ENCODE results near the gene PDS5A.
"Not testable (repeated sequence)": the region's sequence is repeated elsewhere in the genome, so short reads cannot be mapped to it uniquely, and the experiment has no call there.

PDS5A gene

DNA sequence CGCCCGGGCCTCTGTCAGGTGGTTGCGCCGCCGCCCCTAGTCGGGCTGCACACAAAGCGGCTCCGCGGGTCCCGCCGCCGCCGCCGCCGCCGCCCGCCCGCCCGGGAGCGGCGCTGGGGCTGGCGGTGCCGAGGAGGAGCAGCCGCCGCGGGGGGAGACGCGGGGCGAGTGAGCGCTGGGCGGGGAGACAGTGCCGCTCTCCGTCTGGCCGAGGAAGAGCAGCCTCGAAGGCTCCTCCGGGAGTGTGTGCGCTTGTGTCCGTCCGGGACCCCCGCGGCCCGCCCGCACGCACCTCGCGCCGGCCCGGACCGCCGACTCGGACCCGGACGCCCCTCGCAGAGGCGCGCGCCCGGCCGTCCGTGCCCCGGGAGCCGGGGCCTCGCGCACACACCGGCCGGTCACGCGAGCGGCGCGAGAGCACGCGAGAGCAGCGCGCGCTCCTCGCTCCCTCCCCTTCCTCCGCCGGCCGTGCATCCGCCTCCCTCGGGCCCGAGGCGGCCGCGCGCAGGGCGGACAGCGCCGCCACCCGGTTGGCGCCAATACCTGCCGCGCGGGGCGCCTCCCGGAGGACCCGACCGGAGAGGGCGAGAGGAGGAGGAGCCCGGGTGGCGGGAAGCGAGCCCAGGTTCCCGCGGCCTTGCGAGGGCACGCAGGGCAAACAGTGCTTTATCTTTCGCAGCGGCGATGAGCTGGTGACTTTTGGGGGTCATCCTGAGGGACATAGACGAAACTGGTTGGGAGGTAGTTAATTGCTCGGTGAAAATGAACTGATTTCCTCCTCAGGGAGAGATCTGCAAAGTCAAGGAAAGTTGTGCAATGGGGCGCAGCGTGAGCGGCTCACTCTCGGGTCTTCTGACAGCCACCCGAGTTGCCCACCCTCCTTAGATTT lies at the start of gene PDS5A:
PDS5A (minus strand) TSS at position 423 of the 889 bp plus-strand sequence. CDS start 1,334 bp downstream, outside the sequence.
- intact Hi-C loops (cut with DNase I; ENCODE audit: low total_unique reads), result loop anchor here (1.0 to 5.0 kb wide), 2 partner anchors 279 to 505 kb away; partner anchors contain the start of gene UBE2K
- Histone ChIP-seq H3K9me3 (no peaks in the 10 kb centered on the region), H3K36me3 (peaks cover 0 to 25% (median 6%) of the 10 kb centered on the region in 3 donors), H3K27me3 (no peaks in the 10 kb centered on the region), H3K27ac (peak within 1 kb of the TSS; percentile 90 to 96), H3K4me3 (peak within 1 kb of the TSS; percentile 80 to 97), H3K4me1 (peaks cover 0 to 18% (median 11%) of the 10 kb centered on the region in 4 donors)
- TF ChIP-seq, protein P1, sequence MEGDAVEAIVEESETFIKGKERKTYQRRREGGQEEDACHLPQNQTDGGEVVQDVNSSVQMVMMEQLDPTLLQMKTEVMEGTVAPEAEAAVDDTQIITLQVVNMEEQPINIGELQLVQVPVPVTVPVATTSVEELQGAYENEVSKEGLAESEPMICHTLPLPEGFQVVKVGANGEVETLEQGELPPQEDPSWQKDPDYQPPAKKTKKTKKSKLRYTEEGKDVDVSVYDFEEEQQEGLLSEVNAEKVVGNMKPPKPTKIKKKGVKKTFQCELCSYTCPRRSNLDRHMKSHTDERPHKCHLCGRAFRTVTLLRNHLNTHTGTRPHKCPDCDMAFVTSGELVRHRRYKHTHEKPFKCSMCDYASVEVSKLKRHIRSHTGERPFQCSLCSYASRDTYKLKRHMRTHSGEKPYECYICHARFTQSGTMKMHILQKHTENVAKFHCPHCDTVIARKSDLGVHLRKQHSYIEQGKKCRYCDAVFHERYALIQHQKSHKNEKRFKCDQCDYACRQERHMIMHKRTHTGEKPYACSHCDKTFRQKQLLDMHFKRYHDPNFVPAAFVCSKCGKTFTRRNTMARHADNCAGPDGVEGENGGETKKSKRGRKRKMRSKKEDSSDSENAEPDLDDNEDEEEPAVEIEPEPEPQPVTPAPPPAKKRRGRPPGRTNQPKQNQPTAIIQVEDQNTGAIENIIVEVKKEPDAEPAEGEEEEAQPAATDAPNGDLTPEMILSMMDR (IDR thresholded peaks at IDR 0.05), result peak; percentile 77 to 91
- peak; percentile 74 to 92 for DNase-seq

DNA sequence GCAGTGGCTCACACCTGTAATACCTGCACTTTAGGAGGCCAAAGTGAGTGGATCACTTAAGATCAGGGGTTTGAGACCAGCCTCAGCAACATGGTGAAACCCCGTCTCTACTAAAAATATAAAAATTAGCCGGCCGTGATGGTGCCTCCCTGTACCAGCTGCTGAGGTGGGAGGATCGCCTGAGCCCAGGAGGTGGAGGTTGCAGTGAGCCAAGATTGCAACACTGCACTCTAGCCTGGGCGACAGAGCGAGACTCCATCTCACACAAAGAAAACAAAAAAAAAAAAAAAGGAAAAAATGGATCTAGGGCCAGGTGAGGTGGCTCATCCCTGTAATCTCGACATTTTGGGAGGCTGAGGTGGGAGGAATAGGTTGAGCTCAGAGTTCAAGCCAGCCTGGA lies 46.3 kb upstream of the PDS5A start:
- H3K27me3 ChIP-seq; H3K27ac ChIP-seq; H3K9me3 ChIP-seq; H3K36me3 ChIP-seq; H3K4me3 ChIP-seq; intact Hi-C loops (cut with DNase I; ENCODE audit: low total_unique reads); H3K4me1 ChIP-seq; DNase-seq: not testable (repeated sequence)

DNA sequence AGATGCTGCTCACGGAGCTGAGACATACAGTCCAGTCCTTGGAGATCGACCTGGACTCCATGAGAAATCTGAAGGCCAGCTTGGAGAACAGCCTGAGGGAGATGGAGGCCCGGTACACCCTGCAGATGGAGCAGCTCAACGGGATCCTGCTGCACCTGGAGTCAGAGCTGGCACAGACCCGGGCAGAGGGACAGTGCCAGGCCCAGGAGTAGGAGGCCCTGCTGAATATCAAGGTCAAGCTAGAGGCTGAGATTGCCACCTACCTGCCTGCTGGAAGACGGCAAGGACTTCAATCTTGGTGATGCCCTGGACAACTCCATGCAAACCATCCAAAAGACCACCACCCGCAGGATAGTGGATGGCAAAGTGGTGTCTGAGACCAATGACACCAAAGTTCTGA lies 43.4 kb upstream of the PDS5A start:
- H3K4me1 ChIP-seq; DNase-seq; H3K27me3 ChIP-seq; H3K9me3 ChIP-seq; intact Hi-C loops (cut with DNase I; ENCODE audit: low total_unique reads); H3K36me3 ChIP-seq; H3K27ac ChIP-seq; H3K4me3 ChIP-seq: not testable (repeated sequence)

DNA sequence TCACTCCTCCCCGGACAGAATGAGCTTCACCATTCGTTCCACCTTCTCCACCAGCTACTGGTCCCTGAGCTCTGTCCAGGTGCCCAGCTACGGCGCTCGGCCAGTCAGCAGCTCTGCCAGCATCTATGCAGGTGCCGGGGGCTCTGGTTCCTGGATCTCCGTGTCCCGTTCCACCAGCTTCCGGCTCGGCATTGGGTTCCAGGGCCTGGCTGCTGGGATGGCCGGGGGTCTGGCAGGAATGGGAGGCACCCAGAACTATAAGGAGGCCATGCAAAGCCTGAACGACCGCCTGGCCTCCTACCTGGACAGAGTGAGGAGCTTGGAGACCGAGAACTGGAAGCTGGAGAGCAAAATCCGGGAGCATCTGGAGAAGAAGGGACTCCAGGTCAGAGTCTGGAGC lies 42.5 kb upstream of the PDS5A start:
- TF ChIP-seq, protein P1 (IDR thresholded peaks at IDR 0.05), result no peak
- no peak overlapping the region for H3K27ac ChIP-seq
- H3K27me3 ChIP-seq, result no peaks in the 10 kb centered on the region
- DNase-seq, result no peak
- intact Hi-C loops (cut with DNase I; ENCODE audit: low total_unique reads), result no loop called here
- H3K9me3 ChIP-seq, result no peaks in the 10 kb centered on the region
- H3K4me1 ChIP-seq, result no peaks in the 10 kb centered on the region
- H3K36me3 ChIP-seq, result no peaks in the 10 kb centered on the region
- no peak overlapping the region for H3K4me3 ChIP-seq

DNA sequence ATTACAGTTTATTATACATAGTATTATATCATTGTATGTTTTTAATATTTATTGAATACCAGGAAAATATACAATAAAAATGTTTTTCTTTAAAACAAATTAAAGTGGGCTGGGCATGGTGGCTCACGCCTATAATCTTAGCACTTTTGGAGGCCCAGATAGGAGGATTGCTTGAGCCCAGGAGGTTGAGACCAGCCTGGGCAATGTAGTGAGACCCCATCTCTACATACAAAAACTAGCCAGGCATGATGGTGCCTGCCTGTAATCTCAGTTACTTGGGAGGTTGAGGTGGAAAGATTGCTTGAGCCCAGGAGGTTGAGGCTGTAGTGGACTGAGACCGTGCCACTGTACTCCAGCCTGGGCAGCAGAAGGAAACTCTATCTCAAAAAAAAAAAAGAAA lies 38.3 kb upstream of the PDS5A start:
- TF ChIP-seq, protein P1 (IDR thresholded peaks at IDR 0.05), result no peak
- H3K9me3 ChIP-seq, result no peaks in the 10 kb centered on the region
- no peaks in the 10 kb centered on the region for H3K27me3 ChIP-seq
- no peak overlapping the region for H3K27ac ChIP-seq
- no peak for DNase-seq
- intact Hi-C loops (cut with DNase I; ENCODE audit: low total_unique reads), result no loop called here
- H3K4me1 ChIP-seq, result no peaks in the 10 kb centered on the region
- H3K36me3 ChIP-seq, result no peaks in the 10 kb centered on the region
- no peak overlapping the region for H3K4me3 ChIP-seq

- Histone ChIP-seq H3K36me3 (no peaks in the 10 kb centered on the region), H3K27ac (no peak overlapping the region), H3K9me3 (no peaks in the 10 kb centered on the region), H3K4me3 (no peak overlapping the region), H3K27me3 (no peaks in the 10 kb centered on the region), H3K4me1 (no peaks in the 10 kb centered on the region)
- TF ChIP-seq, protein P1 (IDR thresholded peaks at IDR 0.05), result no peak
- intact Hi-C loops (cut with DNase I; ENCODE audit: low total_unique reads), result no loop called here
- DNase-seq, result no peak
Measured at GRCh38 chr4:40003986-40004385, 26.3 kb upstream of the PDS5A start.
